Measurements from ENCODE around the gene PRKCZ.

PRKCZ gene

GRCh38 chr1:2065699-2066098 is 15.5 kb downstream of the PRKCZ start:
- Histone ChIP-seq H3K4me1 (ENCODE audit: control insufficient read depth in 1 of 2, insufficient read depth in 1 of 2, low read depth in 1 of 2, low read length in 1 of 2) (no peaks in the 10 kb centered on the region), H3K4me3 (ENCODE audit: low read depth in 1 of 2, low read length in 1 of 2) (no peak overlapping the region), H3K27ac (no peak overlapping the region), H3K9me3 (no peaks in the 10 kb centered on the region), H3K36me3 (no peaks in the 10 kb centered on the region), H3K27me3 (no peaks in the 10 kb centered on the region)
- TF ChIP-seq CTCF (IDR thresholded peaks at IDR 0.05), result no peak

GRCh38 chr1:2067393-2067792 is 17.2 kb downstream of the PRKCZ start:
- H3K9me3 ChIP-seq, result no peaks in the 10 kb centered on the region
- H3K27me3 ChIP-seq, result no peaks in the 10 kb centered on the region
- H3K36me3 ChIP-seq, result no peaks in the 10 kb centered on the region
- H3K27ac ChIP-seq, result no peak overlapping the region
- no peaks in the 10 kb centered on the region for H3K4me1 ChIP-seq (ENCODE audit: control insufficient read depth in 1 of 2, insufficient read depth in 1 of 2, low read depth in 1 of 2, low read length in 1 of 2)
- no peak for TF ChIP-seq CTCF (IDR thresholded peaks at IDR 0.05)
- no peak overlapping the region for H3K4me3 ChIP-seq (ENCODE audit: low read depth in 1 of 2, low read length in 1 of 2)

GRCh38 chr1:2067981-2068380 is 17.8 kb downstream of the PRKCZ start:
- H3K4me3 ChIP-seq (ENCODE audit: low read depth in 1 of 2, low read length in 1 of 2), result no peak overlapping the region
- TF ChIP-seq CTCF (IDR thresholded peaks at IDR 0.05), result no peak

DNA sequence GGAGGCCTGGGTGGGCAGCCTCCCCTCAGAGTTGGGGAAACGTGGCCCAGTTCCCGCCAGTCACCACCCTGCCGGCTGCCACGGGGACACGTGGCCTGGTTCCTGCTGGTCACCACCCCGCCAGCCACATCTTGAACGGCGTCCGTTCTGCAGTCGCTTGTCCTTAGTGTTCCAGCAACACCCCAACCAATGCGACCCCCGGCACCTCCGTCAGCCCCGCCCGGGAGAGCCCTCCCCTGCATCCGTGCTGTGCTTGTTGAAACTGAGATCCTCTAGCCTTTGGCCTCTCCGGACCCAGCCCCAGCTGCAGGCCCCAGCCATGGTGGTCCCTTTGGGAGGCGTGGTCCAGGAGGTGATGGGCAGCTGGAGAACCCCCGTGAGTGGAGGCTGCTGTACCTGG is 18.7 kb downstream of the PRKCZ start:
- TF ChIP-seq CTCF (IDR thresholded peaks at IDR 0.05), result no peak
- H3K36me3 ChIP-seq, result no peaks in the 10 kb centered on the region
- H3K27me3 ChIP-seq, result no peaks in the 10 kb centered on the region
- H3K4me3 ChIP-seq (ENCODE audit: low read depth in 1 of 2, low read length in 1 of 2), result no peak overlapping the region
- no peaks in the 10 kb centered on the region for H3K4me1 ChIP-seq (ENCODE audit: control insufficient read depth in 1 of 2, insufficient read depth in 1 of 2, low read depth in 1 of 2, low read length in 1 of 2)
- no peaks in the 10 kb centered on the region for H3K9me3 ChIP-seq
- no peak overlapping the region for H3K27ac ChIP-seq

More at GRCh38 chr1:2067981-2068380, 17.8 kb downstream of the PRKCZ start:
- Histone ChIP-seq H3K9me3 (no peaks in the 10 kb centered on the region), H3K4me1 (ENCODE audit: control insufficient read depth in 1 of 2, insufficient read depth in 1 of 2, low read depth in 1 of 2, low read length in 1 of 2) (no peaks in the 10 kb centered on the region), H3K27ac (no peak overlapping the region), H3K36me3 (no peaks in the 10 kb centered on the region), H3K27me3 (no peaks in the 10 kb centered on the region)

- no peak for TF ChIP-seq CTCF (IDR thresholded peaks at IDR 0.05)
- Histone ChIP-seq H3K9me3 (no peaks in the 10 kb centered on the region), H3K4me3 (ENCODE audit: low read depth in 1 of 2, low read length in 1 of 2) (no peak overlapping the region), H3K27me3 (no peaks in the 10 kb centered on the region), H3K36me3 (no peaks in the 10 kb centered on the region), H3K27ac (no peak overlapping the region), H3K4me1 (ENCODE audit: control insufficient read depth in 1 of 2, insufficient read depth in 1 of 2, low read depth in 1 of 2, low read length in 1 of 2) (no peaks in the 10 kb centered on the region)
Measured at GRCh38 chr1:2070016-2070415, 19.8 kb downstream of the PRKCZ start.
